Measurements from ENCODE around the gene TAS2R8.

TAS2R8 gene

GRCh38 chr12:10807186-10807585 is at the start of gene TAS2R8:
Gene TAS2R8, minus strand, starts transcription at chr12:10807286. Its CDS starts 306 bp downstream, at chr12:10806980.
- no peak for DNase-seq (ENCODE audit: low read depth)
- no peak within 1 kb of the TSS for H3K4me3 ChIP-seq (replicated peaks; ENCODE audit: low read depth, low read length)
- TF ChIP-seq, protein P1, sequence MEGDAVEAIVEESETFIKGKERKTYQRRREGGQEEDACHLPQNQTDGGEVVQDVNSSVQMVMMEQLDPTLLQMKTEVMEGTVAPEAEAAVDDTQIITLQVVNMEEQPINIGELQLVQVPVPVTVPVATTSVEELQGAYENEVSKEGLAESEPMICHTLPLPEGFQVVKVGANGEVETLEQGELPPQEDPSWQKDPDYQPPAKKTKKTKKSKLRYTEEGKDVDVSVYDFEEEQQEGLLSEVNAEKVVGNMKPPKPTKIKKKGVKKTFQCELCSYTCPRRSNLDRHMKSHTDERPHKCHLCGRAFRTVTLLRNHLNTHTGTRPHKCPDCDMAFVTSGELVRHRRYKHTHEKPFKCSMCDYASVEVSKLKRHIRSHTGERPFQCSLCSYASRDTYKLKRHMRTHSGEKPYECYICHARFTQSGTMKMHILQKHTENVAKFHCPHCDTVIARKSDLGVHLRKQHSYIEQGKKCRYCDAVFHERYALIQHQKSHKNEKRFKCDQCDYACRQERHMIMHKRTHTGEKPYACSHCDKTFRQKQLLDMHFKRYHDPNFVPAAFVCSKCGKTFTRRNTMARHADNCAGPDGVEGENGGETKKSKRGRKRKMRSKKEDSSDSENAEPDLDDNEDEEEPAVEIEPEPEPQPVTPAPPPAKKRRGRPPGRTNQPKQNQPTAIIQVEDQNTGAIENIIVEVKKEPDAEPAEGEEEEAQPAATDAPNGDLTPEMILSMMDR (IDR thresholded peaks at IDR 0.05; ENCODE audit: low read length, missing control alignments), result no peak

DNA sequence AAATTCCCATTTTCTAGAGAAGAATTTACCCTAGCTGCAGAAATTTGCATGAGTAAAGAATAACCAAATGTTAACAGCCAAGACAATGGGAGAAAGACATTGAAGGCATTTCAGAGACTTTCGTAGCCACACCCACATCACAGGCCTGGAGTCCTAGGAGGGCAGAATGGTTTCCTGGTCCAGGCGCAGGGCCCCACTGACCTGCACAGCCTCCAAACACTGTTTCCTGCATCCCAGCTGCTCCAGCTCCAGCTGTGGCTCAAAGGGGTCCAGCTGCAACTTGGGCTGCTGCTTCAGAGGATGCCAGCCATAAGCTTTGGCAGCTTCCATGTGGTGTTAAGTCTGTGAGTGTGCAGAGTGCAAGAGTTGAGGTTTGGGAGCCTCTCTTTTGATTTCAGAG is 48.7 kb upstream of the TAS2R8 start:
- no peak overlapping the region for H3K4me3 ChIP-seq (replicated peaks; ENCODE audit: low read depth, low read length)
- DNase-seq (ENCODE audit: low read depth), result no peak
- TF ChIP-seq, protein P1 (IDR thresholded peaks at IDR 0.05; ENCODE audit: low read length, missing control alignments), result no peak

DNA sequence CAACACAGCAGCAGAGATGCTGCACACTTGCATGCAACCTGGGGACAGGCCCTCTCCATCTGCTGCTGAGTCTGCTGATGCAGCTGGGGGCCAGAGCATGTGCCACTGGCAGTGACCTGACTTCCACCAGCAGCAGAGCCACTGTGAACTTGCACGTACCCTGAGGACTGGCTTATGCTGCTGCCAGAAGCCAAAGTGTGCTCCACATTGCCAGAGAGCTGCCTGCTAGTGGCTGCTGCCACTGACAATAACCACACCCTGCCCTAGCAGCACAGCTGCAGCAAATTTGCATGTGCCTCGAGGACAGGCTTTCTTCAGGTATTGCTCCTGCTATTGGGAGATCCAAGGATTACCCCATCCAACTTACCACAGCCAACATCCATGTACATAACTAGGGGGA is 46.7 kb upstream of the TAS2R8 start:
- TF ChIP-seq, protein P1 (IDR thresholded peaks at IDR 0.05; ENCODE audit: low read length, missing control alignments), result no peak
- no peak for DNase-seq (ENCODE audit: low read depth)
- no peak overlapping the region for H3K4me3 ChIP-seq (replicated peaks; ENCODE audit: low read depth, low read length)

DNA sequence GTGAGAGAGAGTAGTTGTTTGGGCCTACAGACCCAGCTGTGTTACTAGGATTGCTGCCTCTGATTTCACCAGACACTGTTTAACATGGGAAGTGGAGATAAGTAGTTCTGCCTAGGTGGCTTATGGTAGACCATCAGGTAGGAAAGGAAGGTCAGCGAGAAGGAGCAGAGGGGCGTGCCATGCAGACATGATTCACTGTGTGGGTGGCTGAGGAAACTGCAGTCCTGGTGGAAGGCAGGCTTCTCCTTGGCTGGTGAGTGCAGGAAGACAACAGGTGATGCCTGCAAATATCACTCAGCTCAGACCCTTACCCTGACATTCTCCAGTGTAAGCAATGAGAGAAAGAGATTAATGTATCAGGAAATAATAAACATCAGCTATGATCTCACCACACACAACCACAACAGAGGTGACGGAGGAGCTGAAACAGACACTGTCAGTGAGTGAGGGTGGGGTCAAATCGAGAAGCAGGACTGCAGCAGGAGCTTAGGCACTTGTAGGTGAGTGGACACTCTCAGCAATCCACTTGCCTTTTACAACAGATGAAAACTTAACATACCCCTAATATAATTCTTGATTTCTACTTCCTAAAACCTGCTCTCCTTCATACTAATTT is 44.3 kb upstream of the TAS2R8 start:
- H3K4me3 ChIP-seq (replicated peaks; ENCODE audit: low read depth, low read length), result no peak overlapping the region

GRCh38 chr12:10849425-10849878 is 42.4 kb upstream of the TAS2R8 start, which contains the start of gene PRR4:
Gene PRR4, minus strand, starts transcription at chr12:10849475. Its CDS starts 38 bp downstream, at chr12:10849437.
- TF ChIP-seq, protein P1 (IDR thresholded peaks at IDR 0.05; ENCODE audit: low read length, missing control alignments), result no peak
- no peak within 1 kb of the TSS for H3K4me3 ChIP-seq (replicated peaks; ENCODE audit: low read depth, low read length)
- no peak for DNase-seq (ENCODE audit: low read depth)

More for the DNA sequence above, 44.3 kb upstream of the TAS2R8 start:
- TF ChIP-seq, protein P1 (IDR thresholded peaks at IDR 0.05; ENCODE audit: low read length, missing control alignments), result no peak
- no peak for DNase-seq (ENCODE audit: low read depth)

- TF ChIP-seq, protein P1 (IDR thresholded peaks at IDR 0.05; ENCODE audit: low read length, missing control alignments), result no peak
- no peak overlapping the region for H3K4me3 ChIP-seq (replicated peaks; ENCODE audit: low read depth, low read length)
- no peak for DNase-seq (ENCODE audit: low read depth)
These were observed 40.7 kb upstream of the TAS2R8 start for GRCh38 chr12:10847744-10848143.

- TF ChIP-seq, protein P1 (IDR thresholded peaks at IDR 0.05; ENCODE audit: low read length, missing control alignments), result no peak
- H3K4me3 ChIP-seq (replicated peaks; ENCODE audit: low read depth, low read length), result no peak overlapping the region
- DNase-seq (ENCODE audit: low read depth), result no peak
These were observed 35.8 kb upstream of the TAS2R8 start for GRCh38 chr12:10842862-10843261.

Measured in fibroblast of pulmonary artery (primary cell).